MCF 10A (cell line): ENCODE data around the gene ZSCAN5A. TPM values are rescaled to one million over a fixed set of nuclear protein-coding genes. Genes with fewer than 3 reads are reported as not detected.

Source experiments
- BruUV-seq: library from RNA; stranded (reverse); fragments of 400-500 nt; replicated peaks from 2 replicates; lab custom pipeline; 2021; lab: Mats Ljungman, UMichigan
- CTCF ChIA-PET: fragments of 300-600 bp; sonication (Branson Sonifier 250); formaldehyde crosslinking; extraction: SDS; loops from one replicate; lab custom pipeline; 2021; ENCODE audit warnings: antibody characterized with exemption, inconsistent platforms; lab: Yijun Ruan, JAX
- POLR2A ChIA-PET: fragments of 300-600, 350-650 bp; sonication (Branson Sonifier 250); formaldehyde crosslinking; extraction: SDS; loops from one replicate; lab custom pipeline; 2020; ENCODE audit warnings: antibody characterized with exemption, inconsistent platforms; lab: Yijun Ruan, JAX
- DNase-seq: peaks from one replicate; pipeline ENCODE4 v3.0.0-alpha.2; 2018; ENCODE audit not compliant: unreplicated experiment
- H3K27ac Mint-ChIP-seq: one replicate; pipeline ENCODE4 v1.8.0; 2022; ENCODE audit warnings: mild to moderate bottlenecking, low read depth, mixed read lengths; ENCODE audit not compliant: unreplicated experiment
- H3K27me3 Mint-ChIP-seq: one replicate; pipeline ENCODE4 v1.8.0; 2022; ENCODE audit warnings: mixed read lengths; ENCODE audit not compliant: insufficient read depth, unreplicated experiment
- H3K36me3 Mint-ChIP-seq: one replicate; pipeline ENCODE4 v1.8.0; 2022; ENCODE audit warnings: mild to moderate bottlenecking, moderate library complexity, mixed read lengths; ENCODE audit not compliant: insufficient read depth, unreplicated experiment
- H3K4me1 Mint-ChIP-seq: one replicate; pipeline ENCODE4 v1.8.0; 2022; ENCODE audit warnings: mixed read lengths; ENCODE audit not compliant: insufficient read depth, unreplicated experiment
- H3K4me3 Mint-ChIP-seq: one replicate; pipeline ENCODE4 v1.8.0; 2022; ENCODE audit warnings: mild to moderate bottlenecking, moderate library complexity, mixed read lengths; ENCODE audit not compliant: unreplicated experiment
- H3K9me3 Mint-ChIP-seq: one replicate; pipeline ENCODE4 v1.8.0; 2022; ENCODE audit warnings: mixed read lengths; ENCODE audit not compliant: unreplicated experiment
- CTCF ChIP-seq: fragments of 200-600 bp; IDR thresholded peaks from one replicate; pipeline ENCODE4 v1.8.0; 2022; ENCODE audit warnings: antibody characterized with exemption, mild to moderate bottlenecking; ENCODE audit not compliant: unreplicated experiment
- intact Hi-C: fragments of 100-400 bp; cut with micrococcal nuclease; formaldehyde crosslinking; loops from 2 replicates; pipeline ENCODE4 v1.14.1; 2022
- total RNA-seq: library from RNA; stranded (reverse); gene quantifications from 2 replicates; pipeline ENCODE4 v1.2.3, GENCODE V29; 2022

ZSCAN5A gene
- total RNA-seq, 1 experiment from 2014 or later: 8.1 TPM

DNA sequence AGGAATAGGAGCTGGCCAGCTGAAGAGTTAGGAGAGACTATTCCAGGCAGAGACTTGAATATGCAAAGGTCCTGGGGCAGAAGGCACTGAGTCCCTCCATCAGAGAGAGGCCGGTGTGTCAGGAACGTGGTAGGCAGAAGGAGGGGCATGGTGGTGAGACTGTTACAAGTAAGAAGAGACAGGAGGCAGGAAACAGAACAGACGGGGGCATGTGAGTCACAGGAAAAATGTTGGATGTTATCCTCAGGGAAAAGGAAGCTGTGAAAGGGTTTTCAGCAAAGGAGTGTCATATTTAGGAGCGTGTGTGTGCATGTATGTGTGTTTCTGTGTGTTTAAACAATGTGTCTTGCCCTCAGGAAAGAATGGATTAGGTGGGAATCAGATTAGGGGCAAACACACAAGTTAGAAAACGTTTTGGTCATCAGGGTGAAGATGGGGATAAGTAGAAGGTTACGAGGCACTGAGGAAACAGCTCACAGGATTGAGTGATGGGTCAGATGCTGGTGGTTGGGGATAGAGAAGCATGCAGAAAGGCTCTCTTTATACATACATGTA lies 41.0 kb downstream of the ZSCAN5A start:
- H3K4me3 Mint-ChIP-seq: no peak overlapping the region
- DNase-seq: peak; percentile 5
- intact Hi-C loops: no loop called here
- no peaks in the 10 kb centered on the region for H3K36me3 Mint-ChIP-seq
- H3K4me1 Mint-ChIP-seq: peaks cover 8% of the 10 kb centered on the region
- no peaks in the 10 kb centered on the region for H3K9me3 Mint-ChIP-seq
- no peak for TF ChIP-seq CTCF
- CTCF ChIA-PET: interaction anchor here (2.8 kb wide), 1 partner anchor 20 kb away, joined by 10 read pairs; no protein-coding TSS in a partner anchor
- H3K27me3 Mint-ChIP-seq: no peaks in the 10 kb centered on the region
- BruUV-seq: no TSS peak
- no peak overlapping the region for H3K27ac Mint-ChIP-seq
- POLR2A ChIA-PET: no interaction called here

DNA sequence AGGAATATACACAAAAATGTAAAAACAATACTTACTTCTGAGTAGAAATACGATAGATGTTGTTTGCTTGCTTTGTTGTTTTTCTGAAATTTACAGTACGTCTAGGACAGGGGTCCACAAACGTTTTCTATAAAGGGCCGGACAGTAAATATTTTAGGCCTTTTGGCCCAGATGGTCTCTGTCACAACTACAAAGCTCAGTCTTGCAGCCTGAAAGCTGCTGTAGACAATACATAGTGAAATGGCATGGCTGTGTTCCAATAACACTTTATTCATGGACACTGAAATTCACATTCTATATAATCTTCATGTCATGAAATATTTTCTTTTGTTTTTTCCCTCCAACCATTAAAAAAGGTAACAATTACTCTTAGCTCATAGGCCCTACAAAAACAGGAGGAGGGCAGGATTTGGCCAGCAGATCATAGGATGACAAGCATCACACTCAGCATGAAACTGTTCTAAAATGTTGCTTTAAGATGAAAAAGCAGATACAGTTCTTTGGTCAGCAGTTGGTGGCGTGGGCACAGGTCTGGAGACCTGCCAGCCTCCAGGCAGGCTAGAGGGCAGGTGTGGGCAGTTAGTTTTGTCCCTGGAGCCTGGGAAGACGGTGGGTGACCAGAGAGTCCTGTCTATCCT lies 42.4 kb downstream of the ZSCAN5A start, which contains the start of gene EDDM13:
Gene EDDM13, plus strand, starts transcription at position 588 of the 638 bp plus-strand sequence. CDS start 87 bp downstream, outside the sequence.
- no TSS peak for BruUV-seq
- POLR2A ChIA-PET: interaction anchor here (0.8 kb wide), 1 partner anchor 20 kb away, joined by 3 read pairs; no protein-coding TSS in a partner anchor
- intact Hi-C loops: no loop called here
- Mint-ChIP-seq H3K36me3 (no peaks in the 10 kb centered on the region), H3K9me3 (no peaks in the 10 kb centered on the region), H3K4me3 (no peak within 1 kb of the TSS), H3K4me1 (peaks cover 8% of the 10 kb centered on the region), H3K27ac (no peak within 1 kb of the TSS), H3K27me3 (no peaks in the 10 kb centered on the region)
- TF ChIP-seq CTCF: no peak
- CTCF ChIA-PET: interaction anchor here (0.7 to 2.8 kb wide), 5 partner anchors 14 to 196 kb away, joined by 3 to 10 read pairs (median 5); no protein-coding TSS in a partner anchor
- DNase-seq: no peak

DNA sequence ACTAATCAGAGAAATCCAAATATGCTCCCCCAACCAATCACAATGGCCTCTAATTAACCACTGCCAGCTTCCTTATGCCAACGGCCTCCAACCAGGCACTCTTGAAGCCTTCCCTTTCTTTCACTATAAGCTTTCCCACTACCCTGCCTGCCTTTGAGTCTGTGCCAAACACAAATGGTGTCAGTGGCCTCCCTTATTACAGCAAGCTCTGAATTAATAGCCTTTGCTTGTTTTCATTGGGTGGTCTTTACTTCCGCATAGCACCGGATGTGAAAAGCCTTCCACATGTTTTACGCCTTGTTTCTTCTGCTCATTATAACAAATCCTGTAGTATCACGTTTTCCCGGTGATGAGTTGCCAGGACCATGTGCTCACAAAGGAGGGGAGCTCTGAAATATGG lies 43.5 kb downstream of the ZSCAN5A start:
- peaks cover 8% of the 10 kb centered on the region for H3K4me1 Mint-ChIP-seq
- no peak overlapping the region for H3K4me3 Mint-ChIP-seq
- H3K27ac Mint-ChIP-seq: no peak overlapping the region
- intact Hi-C loops: no loop called here
- ChIA-PET CTCF (interaction anchor here (1.4 to 5.1 kb wide), 3 partner anchors 11 to 195 kb away, joined by 5 to 36 read pairs (median 7); no protein-coding TSS in a partner anchor), POLR2A (interaction anchor here (0.5 kb wide), 1 partner anchor 1309 kb away, joined by 3 read pairs; no protein-coding TSS in a partner anchor)
- DNase-seq: no peak
- H3K9me3 Mint-ChIP-seq: no peaks in the 10 kb centered on the region
- H3K27me3 Mint-ChIP-seq: no peaks in the 10 kb centered on the region
- BruUV-seq: no TSS peak
- H3K36me3 Mint-ChIP-seq: no peaks in the 10 kb centered on the region
- no peak for TF ChIP-seq CTCF

DNA sequence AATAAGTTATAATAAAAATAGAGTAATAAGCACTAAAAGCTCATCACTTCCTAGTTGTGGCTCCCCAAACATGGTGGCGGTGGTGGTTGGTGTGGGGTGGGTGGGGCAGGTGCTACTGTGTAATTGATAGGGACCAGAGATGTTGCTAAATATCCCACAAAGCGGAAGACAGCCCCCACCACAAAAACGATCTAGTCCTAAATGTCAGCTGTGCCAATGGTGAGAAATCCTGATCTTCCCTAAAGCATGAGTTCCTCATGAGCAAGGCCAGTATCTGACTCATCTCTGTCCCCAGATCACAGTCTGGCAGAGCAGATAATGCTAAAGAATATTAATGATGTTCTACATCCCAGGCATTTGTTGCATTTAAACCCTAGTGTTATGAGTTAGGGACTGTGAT lies 44.0 kb downstream of the ZSCAN5A start:
- no TSS peak for BruUV-seq
- no peaks in the 10 kb centered on the region for H3K36me3 Mint-ChIP-seq
- H3K9me3 Mint-ChIP-seq: no peaks in the 10 kb centered on the region
- no peak overlapping the region for H3K4me3 Mint-ChIP-seq
- DNase-seq: no peak
- CTCF ChIA-PET: interaction anchor here (0.6 to 5.1 kb wide), 6 partner anchors 10 to 349 kb away, joined by 3 to 36 read pairs (median 4); no protein-coding TSS in a partner anchor
- no peaks in the 10 kb centered on the region for H3K27me3 Mint-ChIP-seq
- H3K4me1 Mint-ChIP-seq: peaks cover 8% of the 10 kb centered on the region
- intact Hi-C loops: no loop called here
- POLR2A ChIA-PET: interaction anchor here (0.6 kb wide), 1 partner anchor 55 kb away, joined by 7 read pairs; no protein-coding TSS in a partner anchor
- no peak overlapping the region for H3K27ac Mint-ChIP-seq
- TF ChIP-seq CTCF: no peak
